Measurements from ENCODE around the gene ECI1. TPM values are rescaled to one million over a fixed set of nuclear protein-coding genes. Genes with fewer than 3 reads are reported as not detected.

The ECI1 gene
- total RNA-seq, 1 donor from 2014 or later, result 39.7 TPM

- H3K27me3 ChIP-seq, result peaks cover 31% of the 10 kb centered on the region
- peak within 1 kb of the TSS; percentile 82 for H3K4me2 ChIP-seq
- peaks cover 7% of the 10 kb centered on the region for H3K27me3 Mint-ChIP-seq (ENCODE audit: insufficient read depth, low read depth)
- H3K4me1 ChIP-seq, result peaks cover 26% of the 10 kb centered on the region
- DNase-seq (ENCODE audit: low spot score), result peak; percentile 80
- H4K20me1 ChIP-seq (ENCODE audit: low read depth), result peaks cover 49% of the 10 kb centered on the region
- no peaks in the 10 kb centered on the region for H3K36me3 ChIP-seq
- TF ChIP-seq, protein P1, sequence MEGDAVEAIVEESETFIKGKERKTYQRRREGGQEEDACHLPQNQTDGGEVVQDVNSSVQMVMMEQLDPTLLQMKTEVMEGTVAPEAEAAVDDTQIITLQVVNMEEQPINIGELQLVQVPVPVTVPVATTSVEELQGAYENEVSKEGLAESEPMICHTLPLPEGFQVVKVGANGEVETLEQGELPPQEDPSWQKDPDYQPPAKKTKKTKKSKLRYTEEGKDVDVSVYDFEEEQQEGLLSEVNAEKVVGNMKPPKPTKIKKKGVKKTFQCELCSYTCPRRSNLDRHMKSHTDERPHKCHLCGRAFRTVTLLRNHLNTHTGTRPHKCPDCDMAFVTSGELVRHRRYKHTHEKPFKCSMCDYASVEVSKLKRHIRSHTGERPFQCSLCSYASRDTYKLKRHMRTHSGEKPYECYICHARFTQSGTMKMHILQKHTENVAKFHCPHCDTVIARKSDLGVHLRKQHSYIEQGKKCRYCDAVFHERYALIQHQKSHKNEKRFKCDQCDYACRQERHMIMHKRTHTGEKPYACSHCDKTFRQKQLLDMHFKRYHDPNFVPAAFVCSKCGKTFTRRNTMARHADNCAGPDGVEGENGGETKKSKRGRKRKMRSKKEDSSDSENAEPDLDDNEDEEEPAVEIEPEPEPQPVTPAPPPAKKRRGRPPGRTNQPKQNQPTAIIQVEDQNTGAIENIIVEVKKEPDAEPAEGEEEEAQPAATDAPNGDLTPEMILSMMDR (IDR thresholded peaks at IDR 0.05), result no peak
- no peak for TF ChIP-seq EZH2 (IDR thresholded peaks at IDR 0.05)
- TF ChIP-seq EZH2phosphoT487 (IDR thresholded peaks at IDR 0.05), result no peak
- H3K27ac Mint-ChIP-seq, result no peak within 1 kb of the TSS
- H3K4me1 Mint-ChIP-seq, result no peaks in the 10 kb centered on the region
- peak within 1 kb of the TSS; percentile 55 for H3K4me3 Mint-ChIP-seq
- peaks cover 41% of the 10 kb centered on the region for H3F3A ChIP-seq (ENCODE audit: low read depth)
- peak within 1 kb of the TSS; percentile 44 for H3K4me3 ChIP-seq
- H3K27ac ChIP-seq, result no peak within 1 kb of the TSS
- H3K9me3 ChIP-seq (ENCODE audit: low read depth), result no peaks in the 10 kb centered on the region
- no peak within 1 kb of the TSS for H3K9ac ChIP-seq
- no peaks in the 10 kb centered on the region for H3K79me2 ChIP-seq (ENCODE audit: low read depth)
- peaks cover 4% of the 10 kb centered on the region for H3K36me3 Mint-ChIP-seq
- H3K9me3 Mint-ChIP-seq, result no peaks in the 10 kb centered on the region
- H2AFZ ChIP-seq (replicated peaks), result no peak within 1 kb of the TSS
Measured at GRCh38 chr16:2236337-2237101, 14.9 kb downstream of the ECI1 start, which contains the start of gene DNASE1L2. TSS of gene DNASE1L2 (plus strand) at chr16:2236444. CDS start at chr16:2236817, 373 bp downstream.

DNA sequence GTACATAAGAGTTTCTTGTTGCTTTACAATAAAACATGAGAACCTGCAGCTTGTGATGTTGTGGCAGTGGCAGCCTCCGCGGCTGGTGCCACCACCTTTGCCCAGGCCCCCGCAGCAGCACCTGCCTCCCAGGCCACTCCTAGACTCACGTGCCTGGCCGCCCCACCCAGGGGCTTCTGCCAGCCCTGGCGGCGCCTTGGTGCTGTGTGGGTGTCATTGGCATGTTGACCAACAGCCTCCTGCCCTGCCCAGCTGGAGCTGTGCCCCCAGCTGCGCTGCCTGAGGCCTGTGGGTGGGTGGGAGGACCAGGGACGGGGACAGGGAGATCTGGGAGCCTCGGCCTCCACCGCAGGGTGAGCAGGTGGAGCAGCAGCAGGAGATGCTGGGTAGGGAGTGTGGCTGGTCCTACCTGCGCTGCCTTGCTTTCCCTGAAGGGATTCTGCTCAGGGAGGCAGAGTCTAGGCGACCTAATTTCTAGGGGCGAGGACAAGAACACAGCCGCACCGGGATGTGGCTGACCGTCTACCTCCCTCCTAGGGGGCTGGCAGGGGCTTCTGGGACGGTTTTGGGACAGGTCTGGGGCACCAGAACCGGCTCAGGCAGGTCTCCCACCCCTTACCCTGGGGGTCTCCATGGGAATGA is 15.6 kb downstream of the ECI1 start:
- H3K4me3 ChIP-seq, result no peak overlapping the region
- H3K9me3 ChIP-seq (ENCODE audit: low read depth), result no peaks in the 10 kb centered on the region
- Mint-ChIP-seq H3K27ac (no peak overlapping the region), H3K36me3 (peaks cover 4% of the 10 kb centered on the region), H3K4me1 (no peaks in the 10 kb centered on the region), H3K4me3 (peak overlapping the region; percentile 55), H3K27me3 (ENCODE audit: insufficient read depth, low read depth) (peaks cover 7% of the 10 kb centered on the region), H3K9me3 (no peaks in the 10 kb centered on the region)
- peaks cover 26% of the 10 kb centered on the region for H3K4me1 ChIP-seq
- DNase-seq (ENCODE audit: low spot score), result no peak
- peaks cover 49% of the 10 kb centered on the region for H4K20me1 ChIP-seq (ENCODE audit: low read depth)
- no peak for TF ChIP-seq EZH2 (IDR thresholded peaks at IDR 0.05)
- no peak for TF ChIP-seq EZH2phosphoT487 (IDR thresholded peaks at IDR 0.05)
- TF ChIP-seq, protein P1 (IDR thresholded peaks at IDR 0.05), result no peak
- H2AFZ ChIP-seq (replicated peaks), result no peak overlapping the region
- H3K27me3 ChIP-seq, result peaks cover 31% of the 10 kb centered on the region
- peak overlapping the region; percentile 82 for H3K4me2 ChIP-seq
- peaks cover 41% of the 10 kb centered on the region for H3F3A ChIP-seq (ENCODE audit: low read depth)
- H3K9ac ChIP-seq, result no peak overlapping the region
- H3K27ac ChIP-seq, result no peak overlapping the region
- no peaks in the 10 kb centered on the region for H3K79me2 ChIP-seq (ENCODE audit: low read depth)
- no peaks in the 10 kb centered on the region for H3K36me3 ChIP-seq

- Histone ChIP-seq H3K9me3 (ENCODE audit: low read depth) (no peaks in the 10 kb centered on the region), H2AFZ (replicated peaks) (no peak overlapping the region), H3K4me3 (no peak overlapping the region), H4K20me1 (ENCODE audit: low read depth) (peaks cover 49% of the 10 kb centered on the region), H3K79me2 (ENCODE audit: low read depth) (no peaks in the 10 kb centered on the region), H3K9ac (no peak overlapping the region), H3K4me2 (no peak overlapping the region), H3F3A (ENCODE audit: low read depth) (peaks cover 41% of the 10 kb centered on the region), H3K27me3 (peaks cover 31% of the 10 kb centered on the region), H3K36me3 (no peaks in the 10 kb centered on the region), H3K4me1 (peaks cover 26% of the 10 kb centered on the region), H3K27ac (no peak overlapping the region)
- DNase-seq (ENCODE audit: low spot score), result no peak
- TF ChIP-seq, protein P1 (IDR thresholded peaks at IDR 0.05), result no peak
- TF ChIP-seq EZH2 (IDR thresholded peaks at IDR 0.05) (no peak), EZH2phosphoT487 (IDR thresholded peaks at IDR 0.05) (no peak)
- Mint-ChIP-seq H3K27me3 (ENCODE audit: insufficient read depth, low read depth) (peaks cover 7% of the 10 kb centered on the region), H3K4me3 (peak overlapping the region; percentile 55), H3K9me3 (no peaks in the 10 kb centered on the region), H3K36me3 (peaks cover 4% of the 10 kb centered on the region), H3K27ac (no peak overlapping the region), H3K4me1 (no peaks in the 10 kb centered on the region)
Measured at GRCh38 chr16:2235234-2235651, 16.1 kb downstream of the ECI1 start.

All from neural progenitor cell (in vitro differentiated cells).